OCI-LY3 (cell line): Measurements from ENCODE around the gene BTBD6.

Source experiments
- EZH2phosphoT487 ChIP-seq: fragments of 200-600 bp; shearing (Covaris generic); IDR thresholded peaks from 2 replicates; pipeline ENCODE4 v1.6.1; 2018; ENCODE audit warnings: antibody characterized with exemption, mixed run types, low read depth
- TF ChIP-seq, protein P1 (sequence below): fragments of 200-600, 300-600 bp; sonication (generic); IDR thresholded peaks from 2 replicates; pipeline ENCODE4 v1.5.1; 2014; ENCODE audit warnings: antibody characterized with exemption, low read length, low read depth

DNA sequence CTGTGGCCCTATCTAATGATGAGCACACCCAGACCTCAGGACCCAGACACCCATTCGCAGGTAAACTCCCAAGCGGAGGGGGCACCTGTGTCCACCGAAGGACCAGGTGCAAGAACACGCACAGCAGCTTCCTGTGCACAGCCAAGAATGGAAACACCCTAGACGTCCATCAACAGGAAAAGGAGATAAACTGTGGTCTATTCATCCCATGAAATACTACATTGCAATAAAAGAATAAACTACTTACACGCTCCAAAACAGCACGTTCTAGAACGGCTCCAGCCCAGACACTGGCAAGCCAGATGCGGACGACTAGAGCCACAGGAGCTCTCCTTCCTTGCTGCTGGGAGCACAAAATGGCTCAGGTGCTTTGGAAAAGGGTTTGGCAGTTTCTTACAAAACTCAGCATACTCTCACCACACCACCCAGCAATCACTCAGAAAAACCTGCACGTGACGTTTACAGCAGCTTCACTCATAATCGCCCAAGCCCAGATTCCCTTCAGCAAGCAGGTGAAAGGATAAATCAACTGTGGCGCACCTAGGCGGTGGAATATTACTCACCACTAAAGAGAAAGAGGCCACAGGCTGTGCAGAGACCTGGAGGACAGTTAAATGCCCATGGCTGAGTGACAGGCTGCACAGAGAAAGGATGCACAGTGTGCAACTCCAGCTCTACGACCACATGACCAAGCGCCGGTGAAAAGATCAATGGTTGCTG lies 31.5 kb downstream of the BTBD6 start:
- no peak for TF ChIP-seq EZH2phosphoT487
- TF ChIP-seq, protein P1, sequence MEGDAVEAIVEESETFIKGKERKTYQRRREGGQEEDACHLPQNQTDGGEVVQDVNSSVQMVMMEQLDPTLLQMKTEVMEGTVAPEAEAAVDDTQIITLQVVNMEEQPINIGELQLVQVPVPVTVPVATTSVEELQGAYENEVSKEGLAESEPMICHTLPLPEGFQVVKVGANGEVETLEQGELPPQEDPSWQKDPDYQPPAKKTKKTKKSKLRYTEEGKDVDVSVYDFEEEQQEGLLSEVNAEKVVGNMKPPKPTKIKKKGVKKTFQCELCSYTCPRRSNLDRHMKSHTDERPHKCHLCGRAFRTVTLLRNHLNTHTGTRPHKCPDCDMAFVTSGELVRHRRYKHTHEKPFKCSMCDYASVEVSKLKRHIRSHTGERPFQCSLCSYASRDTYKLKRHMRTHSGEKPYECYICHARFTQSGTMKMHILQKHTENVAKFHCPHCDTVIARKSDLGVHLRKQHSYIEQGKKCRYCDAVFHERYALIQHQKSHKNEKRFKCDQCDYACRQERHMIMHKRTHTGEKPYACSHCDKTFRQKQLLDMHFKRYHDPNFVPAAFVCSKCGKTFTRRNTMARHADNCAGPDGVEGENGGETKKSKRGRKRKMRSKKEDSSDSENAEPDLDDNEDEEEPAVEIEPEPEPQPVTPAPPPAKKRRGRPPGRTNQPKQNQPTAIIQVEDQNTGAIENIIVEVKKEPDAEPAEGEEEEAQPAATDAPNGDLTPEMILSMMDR: no peak
